ENCODE data around the gene DOC2B.

DNA sequence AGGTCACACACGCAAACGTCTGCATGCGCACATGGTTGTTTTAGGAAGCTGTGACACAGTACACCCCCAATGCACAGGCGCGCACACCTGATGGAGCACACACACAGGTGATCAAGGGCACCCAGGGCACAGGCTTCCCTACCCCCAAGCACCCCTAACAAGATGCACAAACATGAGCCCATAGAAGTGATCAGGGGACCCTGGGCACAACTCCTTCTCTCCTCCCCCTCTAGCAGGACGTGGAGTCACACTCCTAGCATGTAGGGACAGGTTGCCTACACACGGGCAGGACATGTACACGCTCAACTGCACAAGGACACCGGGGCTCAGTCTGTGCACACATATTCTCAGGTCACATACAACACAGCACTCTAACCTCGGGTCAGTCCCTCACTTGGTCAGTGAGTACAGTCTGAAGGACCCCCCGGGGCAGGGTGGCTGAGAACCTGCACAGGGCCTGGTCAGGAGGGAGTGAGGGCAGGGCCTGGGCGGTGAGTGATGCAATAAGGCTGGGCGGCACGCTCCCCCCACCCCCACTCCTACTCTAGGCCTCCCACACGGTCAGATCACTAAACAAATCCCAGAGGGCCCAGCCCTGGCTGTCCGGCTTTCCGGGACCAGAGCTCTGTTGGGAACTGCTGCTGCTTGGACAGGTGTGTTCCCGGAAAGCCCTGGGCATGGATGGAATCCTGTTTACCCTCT lies 751 bp upstream of the DOC2B start:
- TF ChIP-seq, protein P1, sequence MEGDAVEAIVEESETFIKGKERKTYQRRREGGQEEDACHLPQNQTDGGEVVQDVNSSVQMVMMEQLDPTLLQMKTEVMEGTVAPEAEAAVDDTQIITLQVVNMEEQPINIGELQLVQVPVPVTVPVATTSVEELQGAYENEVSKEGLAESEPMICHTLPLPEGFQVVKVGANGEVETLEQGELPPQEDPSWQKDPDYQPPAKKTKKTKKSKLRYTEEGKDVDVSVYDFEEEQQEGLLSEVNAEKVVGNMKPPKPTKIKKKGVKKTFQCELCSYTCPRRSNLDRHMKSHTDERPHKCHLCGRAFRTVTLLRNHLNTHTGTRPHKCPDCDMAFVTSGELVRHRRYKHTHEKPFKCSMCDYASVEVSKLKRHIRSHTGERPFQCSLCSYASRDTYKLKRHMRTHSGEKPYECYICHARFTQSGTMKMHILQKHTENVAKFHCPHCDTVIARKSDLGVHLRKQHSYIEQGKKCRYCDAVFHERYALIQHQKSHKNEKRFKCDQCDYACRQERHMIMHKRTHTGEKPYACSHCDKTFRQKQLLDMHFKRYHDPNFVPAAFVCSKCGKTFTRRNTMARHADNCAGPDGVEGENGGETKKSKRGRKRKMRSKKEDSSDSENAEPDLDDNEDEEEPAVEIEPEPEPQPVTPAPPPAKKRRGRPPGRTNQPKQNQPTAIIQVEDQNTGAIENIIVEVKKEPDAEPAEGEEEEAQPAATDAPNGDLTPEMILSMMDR (IDR thresholded peaks at IDR 0.05 in 8 of 11, conservative IDR thresholded peaks at IDR 0.05 in 3 of 11) = no peak
- TF ChIP-seq POLR2AphosphoS5 (IDR thresholded peaks at IDR 0.05) = no peak
- TF ChIP-seq POLR2A (IDR thresholded peaks at IDR 0.05) = no peak
